GM23338 (cell line): ENCODE data around the gene KCNJ6. TPM values are rescaled to one million over a fixed set of nuclear protein-coding genes. Genes with fewer than 3 reads are reported as not detected.

Source experiments
- ATAC-seq: fragments of 200-7000 bp; cut with Tn5 transposase; 3 replicates; pipeline ENCODE4 v1.9.1; 2020
- DNase-seq: peaks from one replicate; pipeline ENCODE4 v3.0.0-alpha.2; 2015; ENCODE audit warnings: low spot score
- H2AFZ ChIP-seq: fragments of 200-600 bp; sonication (generic); 2 replicates; pipeline ENCODE4 v1.8.0; 2016; ENCODE audit warnings: antibody characterized with exemption, mild to moderate bottlenecking, moderate library complexity
- H3F3A ChIP-seq: fragments of 200-600 bp; sonication (generic); replicated peaks from 2 replicates; pipeline ENCODE4 v1.8.0; 2017; ENCODE audit warnings: antibody characterized with exemption, mixed run types, low read depth
- H3K27ac ChIP-seq: fragments of 200-600 bp; sonication (generic); 2 replicates; pipeline ENCODE4 v1.6.1; 2016; ENCODE audit warnings: low read depth
- H3K27me3 ChIP-seq: fragments of 200-600 bp; sonication (generic); 2 replicates; pipeline ENCODE4 v1.8.0; 2016; ENCODE audit warnings: mild to moderate bottlenecking, mixed run types, moderate library complexity; ENCODE audit not compliant: insufficient read depth
- H3K36me3 ChIP-seq: fragments of 200-600 bp; sonication (generic); 2 replicates; pipeline ENCODE4 v1.8.0; 2016; ENCODE audit warnings: mild to moderate bottlenecking; ENCODE audit not compliant: insufficient read depth
- H3K4me1 ChIP-seq: fragments of 200-600 bp; sonication (generic); 2 replicates; pipeline ENCODE4 v1.8.0; 2016; ENCODE audit warnings: mild to moderate bottlenecking, moderate library complexity; ENCODE audit not compliant: insufficient read depth
- H3K4me2 ChIP-seq: fragments of 200-600 bp; sonication (generic); 2 replicates; pipeline ENCODE4 v1.7.1; 2017; ENCODE audit warnings: mixed run types
- H3K4me3 ChIP-seq: fragments of 200-600 bp; sonication (generic); 2 replicates; pipeline ENCODE4 v1.6.1; 2016; ENCODE audit warnings: mixed run types
- H3K79me2 ChIP-seq: fragments of 200-600 bp; sonication (generic); replicated peaks from 2 replicates; pipeline ENCODE4 v1.8.0; 2017; ENCODE audit warnings: mild to moderate bottlenecking; ENCODE audit not compliant: insufficient read depth
- H3K9me2 ChIP-seq: fragments of 200-600 bp; sonication (generic); 2 replicates; pipeline ENCODE4 v1.8.0; 2017; ENCODE audit not compliant: insufficient read depth
- H4K20me1 ChIP-seq: fragments of 200-600 bp; sonication (generic); replicated peaks from 2 replicates; pipeline ENCODE4 v1.8.0; 2017; ENCODE audit warnings: mild to moderate bottlenecking; ENCODE audit not compliant: insufficient read depth
- H3K27ac Mint-ChIP-seq: 2 replicates; pipeline ENCODE4 v1.8.0; 2020; ENCODE audit warnings: inconsistent platforms, mild to moderate bottlenecking, moderate library complexity, mixed read lengths
- H3K27me3 Mint-ChIP-seq: 3 replicates; pipeline ENCODE4 v1.8.0; 2022; ENCODE audit warnings: low read depth, mild to moderate bottlenecking, moderate library complexity, mixed read lengths, inconsistent platforms; ENCODE audit not compliant: insufficient read depth, poor library complexity
- H3K36me3 Mint-ChIP-seq: 3 replicates; pipeline ENCODE4 v1.8.0; 2021; ENCODE audit warnings: low read depth, mild to moderate bottlenecking, inconsistent platforms, moderate library complexity, mixed read lengths
- H3K4me1 Mint-ChIP-seq: 3 replicates; pipeline ENCODE4 v1.8.0; 2020; ENCODE audit warnings: mild to moderate bottlenecking, inconsistent platforms, mixed read lengths
- H3K4me3 Mint-ChIP-seq: 3 replicates; pipeline ENCODE4 v1.8.0; 2021; ENCODE audit warnings: moderate library complexity, mild to moderate bottlenecking, inconsistent platforms, mixed read lengths
- H3K9me3 Mint-ChIP-seq: 3 replicates; pipeline ENCODE4 v1.8.0; 2020; ENCODE audit warnings: moderate library complexity, mild to moderate bottlenecking, inconsistent platforms, mixed read lengths
- polyA plus RNA-seq: library from polyadenylated mRNA; unstranded; fragments of >200 nt; fragmentation: Nextera tagmentation; extraction: Ambion mirVana; gene quantifications from 2 replicates; pipeline ENCODE4 v1.2.1, GENCODE V29; 2016
- total RNA-seq: library from RNA; depleted of rRNA; stranded (reverse); fragments of >200 nt; shearing (Covaris generic); gene quantifications from 2 replicates; pipeline ENCODE4 v1.2.3, GENCODE V29; 2014
- TF ChIP-seq, protein P1 (sequence below): IDR thresholded peaks from 2 replicates; pipeline ENCODE4 v1.6.1; 2016; ENCODE audit warnings: antibody characterized with exemption
- TF ChIP-seq, protein P2 (sequence below): fragments of 250-450 bp; sonication (Bioruptor Pico); IDR thresholded peaks from 2 replicates; pipeline ENCODE4 v1.5.0; 2020; ENCODE audit warnings: mild to moderate bottlenecking, moderate library complexity

Gene KCNJ6
- total and polyA plus RNA-seq, 2 experiments from 2014 or later: 0.48 to 0.52 TPM

DNA sequence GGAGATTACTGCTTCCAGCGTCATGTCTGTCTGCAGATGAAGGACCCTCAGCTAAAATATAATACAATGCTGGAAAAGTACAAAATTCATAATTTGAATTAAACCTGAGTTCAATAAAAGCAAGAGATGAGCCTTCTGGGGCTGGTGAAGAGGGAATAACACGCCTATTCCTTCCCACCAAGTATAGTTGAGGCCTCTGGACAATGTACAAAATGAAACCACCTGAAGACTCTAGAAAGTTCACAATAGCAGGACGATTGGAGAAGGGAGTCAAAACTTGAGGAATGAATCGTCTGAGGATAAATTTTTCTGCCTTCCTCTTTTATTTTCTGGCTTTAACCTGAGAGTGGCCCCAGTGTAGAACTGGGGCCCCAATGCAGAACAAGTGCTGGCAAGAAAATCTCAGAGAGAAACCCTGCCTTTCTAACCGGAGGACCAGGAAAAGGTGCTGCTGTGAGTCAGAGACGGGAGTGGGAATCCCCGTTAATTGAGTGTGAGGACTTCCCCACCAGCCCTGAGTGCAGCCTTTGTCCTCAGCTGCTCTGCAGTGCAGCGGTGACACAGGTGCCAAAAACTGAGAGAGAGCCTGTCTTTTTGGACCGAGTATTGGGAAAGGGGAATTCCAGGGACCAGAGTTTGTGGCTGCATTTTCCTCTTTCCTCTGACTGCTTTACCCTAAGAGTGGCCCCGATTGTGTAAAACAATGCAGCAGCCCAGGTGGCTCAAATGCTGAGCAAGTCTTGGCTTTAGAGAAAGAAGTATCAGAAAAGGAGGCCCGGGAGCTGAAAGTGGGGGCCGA, 284.7 kb downstream of the KCNJ6 start:
- ATAC-seq (peak; percentile 99), DNase-seq (peak; percentile 86)
- H3K9me3 Mint-ChIP-seq: peaks cover 31% of the 10 kb centered on the region
- Histone ChIP-seq H3K27ac (peak overlapping the region; percentile 92), H3K4me1 (peaks cover 29% of the 10 kb centered on the region), H4K20me1 (no peaks in the 10 kb centered on the region), H3K27me3 (no peaks in the 10 kb centered on the region), H2AFZ (peak overlapping the region; percentile 3; the same call in 1 of the 2 replicates), H3F3A (0 out of 2 replicates have a peak, but pooled peaks cover 5% of the 10 kb centered on the region), H3K4me2 (peak overlapping the region; percentile 50), H3K79me2 (no peaks in the 10 kb centered on the region), H3K4me3 (peak overlapping the region; percentile 19; the same call in 1 of the 2 replicates), H3K9me2 (peaks cover 6% of the 10 kb centered on the region; the same call in 1 of the 2 replicates), H3K36me3 (peaks cover 9% of the 10 kb centered on the region)
- peaks cover 33% of the 10 kb centered on the region for H3K36me3 Mint-ChIP-seq
- H3K4me1 Mint-ChIP-seq: peaks cover 27% of the 10 kb centered on the region
- TF ChIP-seq, protein P1, sequence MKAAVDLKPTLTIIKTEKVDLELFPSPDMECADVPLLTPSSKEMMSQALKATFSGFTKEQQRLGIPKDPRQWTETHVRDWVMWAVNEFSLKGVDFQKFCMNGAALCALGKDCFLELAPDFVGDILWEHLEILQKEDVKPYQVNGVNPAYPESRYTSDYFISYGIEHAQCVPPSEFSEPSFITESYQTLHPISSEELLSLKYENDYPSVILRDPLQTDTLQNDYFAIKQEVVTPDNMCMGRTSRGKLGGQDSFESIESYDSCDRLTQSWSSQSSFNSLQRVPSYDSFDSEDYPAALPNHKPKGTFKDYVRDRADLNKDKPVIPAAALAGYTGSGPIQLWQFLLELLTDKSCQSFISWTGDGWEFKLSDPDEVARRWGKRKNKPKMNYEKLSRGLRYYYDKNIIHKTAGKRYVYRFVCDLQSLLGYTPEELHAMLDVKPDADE: no peak
- TF ChIP-seq, protein P2, sequence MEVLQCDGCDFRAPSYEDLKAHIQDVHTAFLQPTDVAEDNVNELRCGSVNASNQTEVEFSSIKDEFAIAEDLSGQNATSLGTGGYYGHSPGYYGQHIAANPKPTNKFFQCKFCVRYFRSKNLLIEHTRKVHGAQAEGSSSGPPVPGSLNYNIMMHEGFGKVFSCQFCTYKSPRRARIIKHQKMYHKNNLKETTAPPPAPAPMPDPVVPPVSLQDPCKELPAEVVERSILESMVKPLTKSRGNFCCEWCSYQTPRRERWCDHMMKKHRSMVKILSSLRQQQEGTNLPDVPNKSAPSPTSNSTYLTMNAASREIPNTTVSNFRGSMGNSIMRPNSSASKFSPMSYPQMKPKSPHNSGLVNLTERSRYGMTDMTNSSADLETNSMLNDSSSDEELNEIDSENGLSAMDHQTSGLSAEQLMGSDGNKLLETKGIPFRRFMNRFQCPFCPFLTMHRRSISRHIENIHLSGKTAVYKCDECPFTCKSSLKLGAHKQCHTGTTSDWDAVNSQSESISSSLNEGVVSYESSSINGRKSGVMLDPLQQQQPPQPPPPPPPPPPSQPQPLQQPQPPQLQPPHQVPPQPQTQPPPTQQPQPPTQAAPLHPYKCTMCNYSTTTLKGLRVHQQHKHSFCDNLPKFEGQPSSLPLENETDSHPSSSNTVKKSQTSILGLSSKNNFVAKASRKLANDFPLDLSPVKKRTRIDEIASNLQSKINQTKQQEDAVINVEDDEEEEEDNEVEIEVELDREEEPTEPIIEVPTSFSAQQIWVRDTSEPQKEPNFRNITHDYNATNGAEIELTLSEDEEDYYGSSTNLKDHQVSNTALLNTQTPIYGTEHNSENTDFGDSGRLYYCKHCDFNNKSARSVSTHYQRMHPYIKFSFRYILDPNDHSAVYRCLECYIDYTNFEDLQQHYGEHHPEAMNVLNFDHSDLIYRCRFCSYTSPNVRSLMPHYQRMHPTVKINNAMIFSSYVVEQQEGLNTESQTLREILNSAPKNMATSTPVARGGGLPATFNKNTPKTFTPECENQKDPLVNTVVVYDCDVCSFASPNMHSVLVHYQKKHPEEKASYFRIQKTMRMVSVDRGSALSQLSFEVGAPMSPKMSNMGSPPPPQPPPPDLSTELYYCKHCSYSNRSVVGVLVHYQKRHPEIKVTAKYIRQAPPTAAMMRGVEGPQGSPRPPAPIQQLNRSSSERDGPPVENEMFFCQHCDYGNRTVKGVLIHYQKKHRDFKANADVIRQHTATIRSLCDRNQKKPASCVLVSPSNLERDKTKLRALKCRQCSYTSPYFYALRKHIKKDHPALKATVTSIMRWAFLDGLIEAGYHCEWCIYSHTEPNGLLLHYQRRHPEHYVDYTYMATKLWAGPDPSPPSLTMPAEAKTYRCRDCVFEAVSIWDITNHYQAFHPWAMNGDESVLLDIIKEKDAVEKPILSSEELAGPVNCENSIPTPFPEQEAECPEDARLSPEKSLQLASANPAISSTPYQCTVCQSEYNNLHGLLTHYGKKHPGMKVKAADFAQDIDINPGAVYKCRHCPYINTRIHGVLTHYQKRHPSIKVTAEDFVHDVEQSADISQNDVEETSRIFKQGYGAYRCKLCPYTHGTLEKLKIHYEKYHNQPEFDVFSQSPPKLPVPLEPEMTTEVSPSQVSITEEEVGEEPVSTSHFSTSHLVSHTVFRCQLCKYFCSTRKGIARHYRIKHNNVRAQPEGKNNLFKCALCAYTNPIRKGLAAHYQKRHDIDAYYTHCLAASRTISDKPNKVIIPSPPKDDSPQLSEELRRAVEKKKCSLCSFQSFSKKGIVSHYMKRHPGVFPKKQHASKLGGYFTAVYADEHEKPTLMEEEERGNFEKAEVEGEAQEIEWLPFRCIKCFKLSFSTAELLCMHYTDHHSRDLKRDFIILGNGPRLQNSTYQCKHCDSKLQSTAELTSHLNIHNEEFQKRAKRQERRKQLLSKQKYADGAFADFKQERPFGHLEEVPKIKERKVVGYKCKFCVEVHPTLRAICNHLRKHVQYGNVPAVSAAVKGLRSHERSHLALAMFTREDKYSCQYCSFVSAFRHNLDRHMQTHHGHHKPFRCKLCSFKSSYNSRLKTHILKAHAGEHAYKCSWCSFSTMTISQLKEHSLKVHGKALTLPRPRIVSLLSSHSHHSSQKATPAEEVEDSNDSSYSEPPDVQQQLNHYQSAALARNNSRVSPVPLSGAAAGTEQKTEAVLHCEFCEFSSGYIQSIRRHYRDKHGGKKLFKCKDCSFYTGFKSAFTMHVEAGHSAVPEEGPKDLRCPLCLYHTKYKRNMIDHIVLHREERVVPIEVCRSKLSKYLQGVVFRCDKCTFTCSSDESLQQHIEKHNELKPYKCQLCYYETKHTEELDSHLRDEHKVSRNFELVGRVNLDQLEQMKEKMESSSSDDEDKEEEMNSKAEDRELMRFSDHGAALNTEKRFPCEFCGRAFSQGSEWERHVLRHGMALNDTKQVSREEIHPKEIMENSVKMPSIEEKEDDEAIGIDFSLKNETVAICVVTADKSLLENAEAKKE (CRISPR knock-in tag): 0 out of 2 replicates have a peak, but pooled peaks have one; percentile 18
- peak overlapping the region; percentile 96 for H3K27ac Mint-ChIP-seq
- H3K4me3 Mint-ChIP-seq: peak overlapping the region; percentile 48
- peaks cover 3% of the 10 kb centered on the region for H3K27me3 Mint-ChIP-seq
